GM12878 (cell line): ENCODE results near the gene PRKN. TPM values are rescaled to one million over a fixed set of nuclear protein-coding genes. Genes with fewer than 3 reads are reported as not detected.

Source experiments
- ATAC-seq: fragments of 200-7000 bp; cut with Tn5 transposase; 3 replicates; pipeline ENCODE4 v1.9.1; 2020; ENCODE audit warnings: mild to moderate bottlenecking, moderate library complexity
- BruUV-seq: library from RNA; stranded (reverse); fragments of 400-500 nt; replicated peaks from 2 replicates; lab custom pipeline; 2021; lab: Mats Ljungman, UMichigan
- CTCF ChIA-PET: fragments of 300-600 bp; sonication (Branson Sonifier 250); formaldehyde crosslinking; extraction: SDS; loops from one replicate; lab custom pipeline; 2021; ENCODE audit warnings: inconsistent platforms; lab: Yijun Ruan, JAX
- POLR2A ChIA-PET: fragments of 350-600 bp; formaldehyde crosslinking; extraction: SDS; loops from one replicate; lab custom pipeline; 2021; ENCODE audit warnings: inconsistent platforms; lab: Charles Lee
- RAD21 ChIA-PET: fragments of 300-600 bp; sonication (Branson Sonifier 250); formaldehyde crosslinking; loops from one replicate; lab custom pipeline; 2023; ENCODE audit warnings: antibody characterized with exemption; ENCODE audit not compliant: unreplicated experiment; lab: Charles Lee
- SMC1A ChIA-PET: fragments of 300-600 bp; sonication (Branson Sonifier 250); formaldehyde crosslinking; loops from one replicate; lab custom pipeline; 2023; ENCODE audit not compliant: unreplicated experiment, uncharacterized antibody; lab: Charles Lee
- DNase-seq: peaks from one replicate; pipeline ENCODE4 v3.0.0-alpha.2; 2011; ENCODE audit warnings: low read depth, low spot score
- FAIRE-seq: peaks from 3 replicates; lab custom pipeline; 2011; peaks lifted over from hg19 to GRCh38; lab: Jason Lieb, UNC
- H2AFZ ChIP-seq: 2 replicates; pipeline ENCODE4 v1.6.0; 2011; ENCODE audit warnings: low read depth, low read length, control low read depth; ENCODE audit not compliant: control insufficient read depth
- H3K27ac ChIP-seq: 2 replicates; pipeline ENCODE4 v1.5.1; 2011; ENCODE audit warnings: control low read depth; ENCODE audit not compliant: control insufficient read depth, insufficient read depth
- H3K27me3 ChIP-seq, 2 experiments: replicated peaks in 1 of 2; 2 replicates each; pipeline versions ENCODE4 v1.6.0 to v1.6.1; 2011; ENCODE audit warnings: low read length in 1 of 2; ENCODE audit not compliant: control insufficient read depth in 2 of 2, insufficient read depth in 2 of 2
- H3K36me3 ChIP-seq, 2 experiments: 2 replicates each; pipeline ENCODE4 v1.5.1; 2011; ENCODE audit warnings: low read length in 1 of 2; ENCODE audit not compliant: control insufficient read depth in 2 of 2, insufficient read depth in 2 of 2
- H3K4me1 ChIP-seq: 2 replicates; pipeline ENCODE4 v1.6.1; 2011; ENCODE audit warnings: mild to moderate bottlenecking, low read length, moderate library complexity, mixed read lengths; ENCODE audit not compliant: control insufficient read depth, insufficient read depth
- H3K4me2 ChIP-seq: 2 replicates; pipeline ENCODE4 v1.6.0; 2011; ENCODE audit warnings: control low read depth; ENCODE audit not compliant: control insufficient read depth, insufficient read depth
- H3K4me3 ChIP-seq: fragments of 200-600 bp; sonication (generic); 2 replicates; pipeline ENCODE4 v1.5.1; 2016
- H3K79me2 ChIP-seq: 2 replicates; pipeline ENCODE4 v1.6.0; 2011; ENCODE audit warnings: low read length; ENCODE audit not compliant: control insufficient read depth, insufficient read depth
- H3K9ac ChIP-seq: 2 replicates; pipeline ENCODE4 v1.8.0; 2011; ENCODE audit warnings: low read length, control low read depth, mixed read lengths; ENCODE audit not compliant: control insufficient read depth, insufficient read depth
- H3K9me3 ChIP-seq: replicated peaks from 3 replicates; pipeline ENCODE4 v1.5.1; 2011; ENCODE audit warnings: mild to moderate bottlenecking, low read length; ENCODE audit not compliant: control insufficient read depth, insufficient read depth
- H4K20me1 ChIP-seq: 2 replicates; pipeline ENCODE4 v1.6.0; 2011; ENCODE audit not compliant: control insufficient read depth, insufficient read depth
- CREB1 ChIP-seq: IDR thresholded peaks from 2 replicates; pipeline ENCODE4 v1.6.1; 2012; ENCODE audit warnings: low read depth, mild to moderate bottlenecking, inconsistent platforms
- EZH2 ChIP-seq: IDR thresholded peaks from 2 replicates; pipeline ENCODE4 v1.6.1; 2012; ENCODE audit warnings: low read depth, mild to moderate bottlenecking, control low read depth, inconsistent platforms, low read length, borderline replicate concordance; ENCODE audit not compliant: control insufficient read depth
- GATAD2B ChIP-seq: fragments of 450-650 bp; conservative IDR thresholded peaks from 2 replicates; pipeline ENCODE4 v1.6.1; 2017; ENCODE audit warnings: low read depth, mild to moderate bottlenecking, moderate library complexity
- JUNB ChIP-seq: IDR thresholded peaks from 2 replicates; pipeline ENCODE4 v1.6.1; 2016; ENCODE audit warnings: antibody characterized with exemption, mild to moderate bottlenecking
- MTA3 ChIP-seq: IDR thresholded peaks from 2 replicates; pipeline ENCODE4 v1.6.1; 2012; ENCODE audit warnings: low read length, inconsistent platforms, borderline replicate concordance
- RBBP5 ChIP-seq: fragments of 200-600 bp; sonication (generic); conservative IDR thresholded peaks from 2 replicates; pipeline ENCODE4 v1.6.1; 2016
- RCOR1 ChIP-seq: conservative IDR thresholded peaks from 2 replicates; pipeline ENCODE4 v1.6.1; 2012; ENCODE audit warnings: low read depth, low read length, improper control_type of control experiment
- SREBF1 ChIP-seq: IDR thresholded peaks from 2 replicates; pipeline ENCODE4 v1.6.1; 2012; ENCODE audit warnings: mild to moderate bottlenecking, low read length
- SREBF2 ChIP-seq: IDR thresholded peaks from 2 replicates; pipeline ENCODE4 v1.6.1; 2012; ENCODE audit warnings: mild to moderate bottlenecking, low read length
- ZBTB11 ChIP-seq: fragments of 450-650 bp; formaldehyde crosslinking; IDR thresholded peaks from 2 replicates; pipeline ENCODE4 v1.5.0; 2022; ENCODE audit warnings: mild to moderate bottlenecking, missing genetic modification characterization
- ZBTB33 ChIP-seq: fragments of 450-650 bp; IDR thresholded peaks from 2 replicates; pipeline ENCODE4 v1.6.1; 2017; ENCODE audit warnings: mild to moderate bottlenecking
- WGBS: methylation state at CpG from one replicate; pipeline ENCODE4 v1.1.6; 2016; ENCODE audit warnings: low lambda C conversion rate; ENCODE audit not compliant: insufficient replicate concordance, insufficient coverage; ENCODE audit errors: missing lambda C conversion rate; 5-methylcytosine and 5-hydroxymethylcytosine counted together
- in situ Hi-C: fragments of 300-500 bp; cut with MboI; formaldehyde crosslinking; loops from 9 replicates; pipeline ENCODE4 v1.14.3; 2018; ENCODE audit warnings: mixed read lengths
- intact Hi-C: fragments of 100-400 bp; cut with micrococcal nuclease; formaldehyde crosslinking; loops from one replicate; pipeline ENCODE4 v1.14.2; 2022; ENCODE audit not compliant: unreplicated experiment
- polyA plus RNA-seq, 11 experiments: library from polyadenylated mRNA; depleted of rRNA in 4 of 11; unstranded in 6 of 11; stranded (reverse) in 5 of 11; fragments of >200 nt; fragmentation: Nextera tagmentation in 4 of 11; fragmentation: Illumina TruSeq in 1 of 11; extraction: Ambion mirVana in 4 of 11; extraction: Trizol in 1 of 11; gene quantifications; 1 replicate in 1 of 11; 2 replicates in 10 of 11; pipeline versions ENCODE4 v1.2.1 to v1.2.3, GENCODE V29; 2011 to 2016; ENCODE audit warnings: inconsistent platforms in 2 of 11, missing spikeins in 2 of 11, low read depth in 1 of 11
- total RNA-seq, 4 experiments: library from RNA; depleted of rRNA in 3 of 4; stranded (reverse); fragments of >200 nt in 3 of 4; fragmentation: Illumina TruSeq in 1 of 4; extraction: Trizol in 1 of 4; gene quantifications; 2 replicates each; pipeline versions ENCODE4 v1.2.1 to v1.2.3, GENCODE V29; 2013 to 2021

The PRKN gene
- total and polyA plus RNA-seq, 10 of the 15 experiments (the other 5 are each of a cell fraction or from before 2014, with no cell fraction given) = 0.06 to 0.09 TPM; not detected in 8

- no peaks in the 10 kb centered on the region for H4K20me1 ChIP-seq
- H2AFZ ChIP-seq = no peak overlapping the region
- SMC1A ChIA-PET = no interaction called here
- H3K4me2 ChIP-seq = no peak overlapping the region
- in situ Hi-C loops = no loop called here
- intact Hi-C loops = no loop called here
- no peaks in the 10 kb centered on the region for H3K4me1 ChIP-seq
- 33% methylated on average over 7 of the region's 7 CpGs for WGBS
- no peak overlapping the region for H3K4me3 ChIP-seq
- DNase-seq (no peak), FAIRE-seq (no peak), ATAC-seq (no peak)
- no peak overlapping the region for H3K9ac ChIP-seq
- no peak overlapping the region for H3K27ac ChIP-seq
- no peaks in the 10 kb centered on the region for H3K79me2 ChIP-seq
- no peaks in the 10 kb centered on the region for H3K27me3 ChIP-seq
- CTCF ChIA-PET = no interaction called here
- RAD21 ChIA-PET = no interaction called here
- TF ChIP-seq SREBF2 (no peak), SREBF1 (no peak), GATAD2B (no peak), ZBTB11 (CRISPR knock-in tag) (no peak), MTA3 (no peak), EZH2 (no peak), RCOR1 (no peak), CREB1 (no peak), JUNB (no peak), ZBTB33 (no peak), RBBP5 (no peak)
- POLR2A ChIA-PET = no interaction called here
- H3K36me3 ChIP-seq = no peaks in the 10 kb centered on the region
- BruUV-seq = no TSS peak
- no peaks in the 10 kb centered on the region for H3K9me3 ChIP-seq
Observed at GRCh38 chr6:162306616-162307015, 420.9 kb downstream of the PRKN start.
